ENCODE results near the gene LEMD2. TPM values are rescaled to one million over a fixed set of nuclear protein-coding genes. Genes with fewer than 3 reads are reported as not detected.

The LEMD2 gene
- total RNA-seq, 1 donor: 47.4 TPM

DNA sequence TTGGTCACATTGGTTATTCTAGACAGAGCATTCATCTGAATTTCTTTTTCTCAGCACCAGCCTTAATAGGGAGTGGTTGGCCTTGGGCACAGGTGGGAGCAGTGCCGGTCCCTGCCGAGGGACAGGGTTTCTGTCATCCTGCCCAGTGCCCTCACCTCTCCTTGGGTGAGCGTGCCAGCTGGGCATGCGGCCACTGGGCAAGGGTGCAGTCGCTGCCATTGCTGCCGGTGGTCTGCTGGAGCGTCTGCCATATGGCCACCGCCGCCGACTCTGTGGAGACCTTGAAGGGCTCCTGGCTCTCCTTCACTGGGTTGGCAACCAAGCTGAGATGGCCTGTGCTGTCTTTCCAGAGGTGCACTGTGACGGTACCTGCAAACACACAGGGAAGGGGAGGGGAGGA lies 61.0 kb downstream of the LEMD2 start:
- Histone ChIP-seq H3K4me2 (ENCODE audit: insufficient read depth, low read length) (no peak overlapping the region), H4K20me1 (ENCODE audit: insufficient read depth, low read length) (no peaks in the 10 kb centered on the region), H3K4me3 (ENCODE audit: insufficient read depth, low read length) (no peak overlapping the region), H3K79me2 (ENCODE audit: insufficient read depth, low read length) (no peaks in the 10 kb centered on the region), H3K27me3 (ENCODE audit: insufficient read depth, low read length) (peaks cover 19% of the 10 kb centered on the region), H3K36me3 (ENCODE audit: insufficient read depth, low read length) (no peaks in the 10 kb centered on the region), H3K9me3 (ENCODE audit: low read depth, low read length) (no peaks in the 10 kb centered on the region), H3K27ac (ENCODE audit: low read depth, low read length) (no peak overlapping the region), H3K4me1 (ENCODE audit: insufficient read depth, low read length) (no peaks in the 10 kb centered on the region), H2AFZ (ENCODE audit: low read length) (no peak overlapping the region)
- TF ChIP-seq, protein P1, sequence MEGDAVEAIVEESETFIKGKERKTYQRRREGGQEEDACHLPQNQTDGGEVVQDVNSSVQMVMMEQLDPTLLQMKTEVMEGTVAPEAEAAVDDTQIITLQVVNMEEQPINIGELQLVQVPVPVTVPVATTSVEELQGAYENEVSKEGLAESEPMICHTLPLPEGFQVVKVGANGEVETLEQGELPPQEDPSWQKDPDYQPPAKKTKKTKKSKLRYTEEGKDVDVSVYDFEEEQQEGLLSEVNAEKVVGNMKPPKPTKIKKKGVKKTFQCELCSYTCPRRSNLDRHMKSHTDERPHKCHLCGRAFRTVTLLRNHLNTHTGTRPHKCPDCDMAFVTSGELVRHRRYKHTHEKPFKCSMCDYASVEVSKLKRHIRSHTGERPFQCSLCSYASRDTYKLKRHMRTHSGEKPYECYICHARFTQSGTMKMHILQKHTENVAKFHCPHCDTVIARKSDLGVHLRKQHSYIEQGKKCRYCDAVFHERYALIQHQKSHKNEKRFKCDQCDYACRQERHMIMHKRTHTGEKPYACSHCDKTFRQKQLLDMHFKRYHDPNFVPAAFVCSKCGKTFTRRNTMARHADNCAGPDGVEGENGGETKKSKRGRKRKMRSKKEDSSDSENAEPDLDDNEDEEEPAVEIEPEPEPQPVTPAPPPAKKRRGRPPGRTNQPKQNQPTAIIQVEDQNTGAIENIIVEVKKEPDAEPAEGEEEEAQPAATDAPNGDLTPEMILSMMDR (IDR thresholded peaks at IDR 0.05; ENCODE audit: extremely low read depth, low read depth, low read length): no peak
- no peak for DNase-seq (ENCODE audit: insufficient read length, low spot score, missing footprints)

DNA sequence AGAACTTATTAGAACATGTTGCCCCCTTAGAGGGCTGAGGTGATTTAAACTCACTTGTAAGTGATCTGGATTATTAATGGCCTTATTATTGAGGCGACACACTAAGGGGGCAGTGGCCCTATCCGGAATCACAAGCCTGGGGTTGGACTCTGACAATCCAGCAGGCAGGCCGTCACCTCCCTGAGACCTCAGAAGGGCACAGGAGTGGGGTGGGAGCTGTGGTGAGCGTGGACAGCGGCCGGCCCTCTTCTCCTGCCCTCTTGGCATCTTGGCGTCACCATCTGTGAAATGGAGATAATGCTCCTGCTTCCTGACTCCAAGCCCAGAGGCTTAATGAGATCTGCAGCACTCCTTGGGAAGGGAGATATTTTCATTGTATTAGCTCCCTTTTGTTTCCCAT lies 61.8 kb downstream of the LEMD2 start:
- no peak for DNase-seq (ENCODE audit: insufficient read length, low spot score, missing footprints)
- no peaks in the 10 kb centered on the region for H3K9me3 ChIP-seq (ENCODE audit: low read depth, low read length)
- H3K4me2 ChIP-seq (ENCODE audit: insufficient read depth, low read length): no peak overlapping the region
- H3K4me1 ChIP-seq (ENCODE audit: insufficient read depth, low read length): no peaks in the 10 kb centered on the region
- TF ChIP-seq, protein P1 (IDR thresholded peaks at IDR 0.05; ENCODE audit: extremely low read depth, low read depth, low read length): no peak
- no peaks in the 10 kb centered on the region for H3K36me3 ChIP-seq (ENCODE audit: insufficient read depth, low read length)
- peaks cover 23% of the 10 kb centered on the region for H3K27me3 ChIP-seq (ENCODE audit: insufficient read depth, low read length)
- no peak overlapping the region for H3K4me3 ChIP-seq (ENCODE audit: insufficient read depth, low read length)
- no peaks in the 10 kb centered on the region for H4K20me1 ChIP-seq (ENCODE audit: insufficient read depth, low read length)
- H3K79me2 ChIP-seq (ENCODE audit: insufficient read depth, low read length): no peaks in the 10 kb centered on the region
- H2AFZ ChIP-seq (ENCODE audit: low read length): no peak overlapping the region
- no peak overlapping the region for H3K27ac ChIP-seq (ENCODE audit: low read depth, low read length)

DNA sequence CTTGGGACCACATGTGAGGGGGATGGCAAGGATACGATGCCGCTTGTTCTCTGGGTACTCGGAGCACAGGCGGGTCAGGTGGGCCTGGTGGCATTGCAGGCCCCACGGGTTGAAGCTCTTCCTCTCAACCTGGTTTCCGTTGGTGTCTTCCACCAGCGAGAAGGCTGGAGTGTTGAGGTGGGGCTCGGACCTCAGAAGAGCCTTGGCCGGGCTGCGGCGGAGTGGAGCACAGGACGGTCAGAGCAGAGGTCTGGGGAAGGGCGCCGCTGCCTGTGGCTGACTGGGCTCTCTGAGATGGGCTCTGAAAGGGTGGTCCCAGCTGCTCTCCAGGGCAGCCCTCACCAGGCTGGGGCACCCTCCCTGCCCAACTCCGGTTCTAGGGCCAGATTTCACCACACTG lies 62.2 kb downstream of the LEMD2 start:
- H3K79me2 ChIP-seq (ENCODE audit: insufficient read depth, low read length): no peaks in the 10 kb centered on the region
- peaks cover 27% of the 10 kb centered on the region for H3K27me3 ChIP-seq (ENCODE audit: insufficient read depth, low read length)
- TF ChIP-seq, protein P1 (IDR thresholded peaks at IDR 0.05; ENCODE audit: extremely low read depth, low read depth, low read length): no peak
- H3K4me3 ChIP-seq (ENCODE audit: insufficient read depth, low read length): no peak overlapping the region
- no peaks in the 10 kb centered on the region for H4K20me1 ChIP-seq (ENCODE audit: insufficient read depth, low read length)
- H3K27ac ChIP-seq (ENCODE audit: low read depth, low read length): no peak overlapping the region
- H3K9me3 ChIP-seq (ENCODE audit: low read depth, low read length): no peaks in the 10 kb centered on the region
- no peaks in the 10 kb centered on the region for H3K36me3 ChIP-seq (ENCODE audit: insufficient read depth, low read length)
- no peak overlapping the region for H2AFZ ChIP-seq (ENCODE audit: low read length)
- DNase-seq (ENCODE audit: insufficient read length, low spot score, missing footprints): no peak
- H3K4me2 ChIP-seq (ENCODE audit: insufficient read depth, low read length): no peak overlapping the region
- no peaks in the 10 kb centered on the region for H3K4me1 ChIP-seq (ENCODE audit: insufficient read depth, low read length)

DNA sequence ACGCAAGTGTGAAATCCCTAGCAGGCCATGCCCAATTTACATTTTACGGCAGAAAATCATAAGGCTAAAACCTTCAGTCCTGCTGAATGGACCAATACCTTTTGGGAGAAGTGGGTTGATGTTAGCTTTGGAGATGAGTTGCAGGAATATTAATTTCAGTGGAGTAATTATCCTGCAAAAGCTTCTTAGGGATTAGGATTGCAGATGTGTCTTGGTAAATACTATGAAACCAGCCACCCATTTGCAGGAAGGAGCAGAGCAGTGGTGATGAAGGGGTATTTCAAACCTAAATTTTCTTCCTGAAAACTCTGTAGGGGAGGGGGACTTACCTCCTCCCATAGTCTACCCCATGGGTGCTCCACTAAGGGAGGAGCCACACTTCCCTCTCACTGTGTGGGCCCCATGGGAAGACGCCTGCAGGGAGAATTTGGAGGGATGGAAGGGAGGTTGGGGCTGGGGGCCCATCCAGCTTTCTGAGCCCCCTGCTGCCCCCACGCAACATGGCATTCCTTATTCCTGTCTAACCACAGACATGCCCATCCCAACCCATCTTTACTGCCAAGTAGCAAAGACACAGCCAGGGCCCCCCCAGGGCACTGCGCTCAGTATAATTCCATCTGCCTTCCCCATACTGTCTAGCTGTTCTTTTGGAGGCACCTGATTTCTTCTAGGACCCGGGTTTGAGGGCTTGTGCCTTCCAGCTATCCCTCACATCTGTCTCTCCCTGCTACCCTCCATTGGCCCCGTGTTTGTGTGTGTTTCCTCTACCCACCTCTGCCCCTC lies 62.8 kb downstream of the LEMD2 start:
- no peak overlapping the region for H3K4me3 ChIP-seq (ENCODE audit: insufficient read depth, low read length)
- no peaks in the 10 kb centered on the region for H3K79me2 ChIP-seq (ENCODE audit: insufficient read depth, low read length)

More for the DNA sequence above, 62.8 kb downstream of the LEMD2 start:
- no peaks in the 10 kb centered on the region for H4K20me1 ChIP-seq (ENCODE audit: insufficient read depth, low read length)
- no peak overlapping the region for H3K27ac ChIP-seq (ENCODE audit: low read depth, low read length)
- no peak overlapping the region for H2AFZ ChIP-seq (ENCODE audit: low read length)
- H3K27me3 ChIP-seq (ENCODE audit: insufficient read depth, low read length): peaks cover 30% of the 10 kb centered on the region
- no peaks in the 10 kb centered on the region for H3K36me3 ChIP-seq (ENCODE audit: insufficient read depth, low read length)
- H3K4me2 ChIP-seq (ENCODE audit: insufficient read depth, low read length): no peak overlapping the region
- H3K9me3 ChIP-seq (ENCODE audit: low read depth, low read length): no peaks in the 10 kb centered on the region
- TF ChIP-seq, protein P1 (IDR thresholded peaks at IDR 0.05; ENCODE audit: extremely low read depth, low read depth, low read length): no peak
- DNase-seq (ENCODE audit: insufficient read length, low spot score, missing footprints): no peak
- no peaks in the 10 kb centered on the region for H3K4me1 ChIP-seq (ENCODE audit: insufficient read depth, low read length)

Data from osteoblast (primary cell).